Measurements from ENCODE around the gene TINAG.

Gene TINAG

GRCh38 chr6:54361734-54362133 is 53.5 kb downstream of the TINAG start:
- no peaks in the 10 kb centered on the region for H3K9me3 ChIP-seq (ENCODE audit: control insufficient read depth, low read length)
- no peak overlapping the region for H3K27ac ChIP-seq
- no peaks in the 10 kb centered on the region for H3K27me3 ChIP-seq (ENCODE audit: control insufficient read depth, insufficient read depth, low read length)
- no peaks in the 10 kb centered on the region for H3K36me3 ChIP-seq (ENCODE audit: control insufficient read depth, insufficient read depth, low read length)
- H3K4me3 ChIP-seq (ENCODE audit: low read depth, low read length): no peak overlapping the region
- H3K4me2 ChIP-seq (ENCODE audit: low read length): no peak overlapping the region
- no peaks in the 10 kb centered on the region for H3K79me2 ChIP-seq
- no peak overlapping the region for H3K9ac ChIP-seq
- TF ChIP-seq CTCF (IDR thresholded peaks at IDR 0.05): no peak
- H2AFZ ChIP-seq: no peak overlapping the region
- no peaks in the 10 kb centered on the region for H3K4me1 ChIP-seq

- no peak for TF ChIP-seq CTCF (IDR thresholded peaks at IDR 0.05)
These were observed 58.6 kb downstream of the TINAG start for GRCh38 chr6:54366667-54367327.

GRCh38 chr6:54377776-54378175 is 69.5 kb downstream of the TINAG start:
- H3K9ac ChIP-seq: no peak overlapping the region
- H3K27ac ChIP-seq: no peak overlapping the region
- TF ChIP-seq CTCF (IDR thresholded peaks at IDR 0.05): no peak
- no peaks in the 10 kb centered on the region for H3K36me3 ChIP-seq (ENCODE audit: control insufficient read depth, insufficient read depth, low read length)
- H3K4me2 ChIP-seq (ENCODE audit: low read length): no peak overlapping the region
- H3K4me1 ChIP-seq: no peaks in the 10 kb centered on the region
- no peaks in the 10 kb centered on the region for H3K27me3 ChIP-seq (ENCODE audit: control insufficient read depth, insufficient read depth, low read length)
- H3K79me2 ChIP-seq: no peaks in the 10 kb centered on the region
- H3K9me3 ChIP-seq (ENCODE audit: control insufficient read depth, low read length): no peaks in the 10 kb centered on the region
- no peak overlapping the region for H2AFZ ChIP-seq
- no peak overlapping the region for H3K4me3 ChIP-seq (ENCODE audit: low read depth, low read length)

More at GRCh38 chr6:54366667-54367327, 58.6 kb downstream of the TINAG start:
- Histone ChIP-seq H3K4me2 (ENCODE audit: low read length) (no peak overlapping the region), H3K27me3 (ENCODE audit: control insufficient read depth, insufficient read depth, low read length) (no peaks in the 10 kb centered on the region), H3K4me1 (no peaks in the 10 kb centered on the region), H3K27ac (no peak overlapping the region), H3K9me3 (ENCODE audit: control insufficient read depth, low read length) (no peaks in the 10 kb centered on the region), H3K9ac (no peak overlapping the region), H3K79me2 (no peaks in the 10 kb centered on the region), H3K36me3 (ENCODE audit: control insufficient read depth, insufficient read depth, low read length) (no peaks in the 10 kb centered on the region), H3K4me3 (ENCODE audit: low read depth, low read length) (no peak overlapping the region), H2AFZ (no peak overlapping the region)

GRCh38 chr6:54386295-54386694 is 78.1 kb downstream of the TINAG start:
- no peak overlapping the region for H2AFZ ChIP-seq
- H3K4me3 ChIP-seq (ENCODE audit: low read depth, low read length): no peak overlapping the region
- H3K27me3 ChIP-seq (ENCODE audit: control insufficient read depth, insufficient read depth, low read length): no peaks in the 10 kb centered on the region
- H3K9ac ChIP-seq: no peak overlapping the region
- H3K4me2 ChIP-seq (ENCODE audit: low read length): no peak overlapping the region
- H3K4me1 ChIP-seq: no peaks in the 10 kb centered on the region
- H3K27ac ChIP-seq: no peak overlapping the region
- TF ChIP-seq CTCF (IDR thresholded peaks at IDR 0.05): no peak
- H3K9me3 ChIP-seq (ENCODE audit: control insufficient read depth, low read length): no peaks in the 10 kb centered on the region
- no peaks in the 10 kb centered on the region for H3K36me3 ChIP-seq (ENCODE audit: control insufficient read depth, insufficient read depth, low read length)
- no peaks in the 10 kb centered on the region for H3K79me2 ChIP-seq

- Histone ChIP-seq H3K9me3 (ENCODE audit: control insufficient read depth, low read length) (no peaks in the 10 kb centered on the region), H3K27ac (no peak overlapping the region), H3K4me3 (ENCODE audit: low read depth, low read length) (no peak overlapping the region), H3K9ac (no peak overlapping the region), H3K79me2 (no peaks in the 10 kb centered on the region), H2AFZ (no peak overlapping the region), H3K4me1 (no peaks in the 10 kb centered on the region), H3K27me3 (ENCODE audit: control insufficient read depth, insufficient read depth, low read length) (no peaks in the 10 kb centered on the region), H3K36me3 (ENCODE audit: control insufficient read depth, insufficient read depth, low read length) (no peaks in the 10 kb centered on the region), H3K4me2 (ENCODE audit: low read length) (no peak overlapping the region)
- no peak for TF ChIP-seq CTCF (IDR thresholded peaks at IDR 0.05)
These were observed 82.1 kb downstream of the TINAG start for GRCh38 chr6:54390362-54390761.
